ENCODE measurements around the gene BMPR1B. TPM values are rescaled to one million over a fixed set of nuclear protein-coding genes. Genes with fewer than 3 reads are reported as not detected.
A peak's percentile ranks its signal among the peaks of the same experiment; 100 is the strongest.

Gene BMPR1B
- total RNA-seq, result 4.1 TPM
- polyA plus RNA-seq (ENCODE audit: insufficient read depth, low read depth, low replicate concordance), result 5.5 TPM
- long read RNA-seq, donor 1, result 0 reads
- long read RNA-seq, donor 2, full-length matches to known transcripts, result 1 of 1 reads
- long read RNA-seq, donor 2, partial matches to known transcripts, result 0 of 1 reads
- long read RNA-seq, donor 2, other reads (novel, unspliced or antisense), result 0 of 1 reads
- long read RNA-seq, donor 3, full-length matches to known transcripts, result 4 of 14 reads
- long read RNA-seq, donor 3, partial matches to known transcripts, result 10 of 14 reads
- long read RNA-seq, donor 3, other reads (novel, unspliced or antisense), result 0 of 14 reads
- long read RNA-seq, donor 4, full-length matches to known transcripts, result 1 of 1 reads
- long read RNA-seq, donor 4, partial matches to known transcripts, result 0 of 1 reads
- long read RNA-seq, donor 4, other reads (novel, unspliced or antisense), result 0 of 1 reads
- long read RNA-seq, donor 5, result 0 reads
- long read RNA-seq, donor 6, full-length matches to known transcripts, result 1 of 1 reads
- long read RNA-seq, donor 6, partial matches to known transcripts, result 0 of 1 reads
- long read RNA-seq, donor 6, other reads (novel, unspliced or antisense), result 0 of 1 reads
- long read RNA-seq, donor 7, full-length matches to known transcripts, result 1 of 1 reads
- long read RNA-seq, donor 7, partial matches to known transcripts, result 0 of 1 reads
- long read RNA-seq, donor 7, other reads (novel, unspliced or antisense), result 0 of 1 reads
- long read RNA-seq, donor 8, full-length matches to known transcripts, result 4 of 4 reads
- long read RNA-seq, donor 8, partial matches to known transcripts, result 0 of 4 reads
- long read RNA-seq, donor 8, other reads (novel, unspliced or antisense), result 0 of 4 reads
- long read RNA-seq, donor 9, full-length matches to known transcripts, result 2 of 27 reads
- long read RNA-seq, donor 9, partial matches to known transcripts, result 25 of 27 reads
- long read RNA-seq, donor 9, other reads (novel, unspliced or antisense), result 0 of 27 reads
- long read RNA-seq, donor 10, full-length matches to known transcripts, result 1 of 1 reads
- long read RNA-seq, donor 10, partial matches to known transcripts, result 0 of 1 reads
- long read RNA-seq, donor 10, other reads (novel, unspliced or antisense), result 0 of 1 reads

DNA sequence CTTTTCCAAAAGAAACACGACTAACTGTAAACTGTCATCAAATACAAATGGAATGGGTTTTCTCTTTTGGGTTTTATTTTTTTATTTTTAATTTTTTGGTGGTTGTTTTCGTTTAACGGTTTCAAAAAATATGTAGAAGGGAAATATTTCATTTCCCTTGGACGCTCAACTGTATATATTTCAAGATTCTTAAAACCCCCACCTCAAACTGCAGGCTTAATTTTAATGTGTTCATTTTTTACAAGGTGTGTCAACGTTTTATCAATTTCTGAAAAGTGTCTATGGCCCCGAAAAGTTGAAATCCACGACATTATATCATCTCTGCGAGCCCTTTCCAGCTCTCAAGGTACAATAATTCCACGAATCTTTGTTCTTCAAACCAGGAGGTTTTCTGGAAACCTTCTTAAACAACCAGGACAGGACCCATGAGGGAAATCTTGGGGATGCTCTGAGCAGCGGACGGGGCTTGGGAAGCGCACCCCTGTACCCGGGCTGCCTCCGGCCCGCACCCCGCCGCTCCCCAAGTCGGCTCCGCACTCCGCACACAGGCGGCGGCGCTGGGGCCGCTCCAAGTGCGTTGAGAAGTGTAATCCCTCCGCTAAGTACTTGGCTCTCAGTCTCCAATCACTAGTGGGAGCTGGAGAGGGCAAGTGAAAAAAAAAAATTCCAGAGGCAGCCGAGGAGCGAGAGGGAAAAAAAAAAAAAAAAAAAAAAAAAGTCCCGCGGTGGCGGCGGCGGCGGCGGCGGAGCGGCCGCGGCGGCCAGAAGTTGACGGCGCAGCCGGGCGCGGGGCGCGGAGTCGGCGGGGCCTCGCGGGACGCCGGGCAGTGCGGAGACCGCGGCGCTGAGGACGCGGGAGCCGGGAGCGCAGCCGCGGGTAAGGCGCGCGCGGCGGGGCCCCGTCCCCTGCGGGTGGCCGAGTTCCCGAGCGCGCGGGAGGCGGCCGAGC lies at the start of gene BMPR1B:
BMPR1B (plus strand) TSS at position 764 of the 949 bp plus-strand sequence. CDS start 346,470 bp downstream, outside the sequence.
- H3K27ac ChIP-seq (ENCODE audit: low read depth in 2 of 2, low read length in 2 of 2), result peak within 1 kb of the TSS in 1 of 2 donors; percentile 30
- intact Hi-C loops (cut with DNase I), result no loop called here
- H3K9ac ChIP-seq (ENCODE audit: low read length in 3 of 3), result peak within 1 kb of the TSS in 1 of 3 donors; percentile 56

DNA sequence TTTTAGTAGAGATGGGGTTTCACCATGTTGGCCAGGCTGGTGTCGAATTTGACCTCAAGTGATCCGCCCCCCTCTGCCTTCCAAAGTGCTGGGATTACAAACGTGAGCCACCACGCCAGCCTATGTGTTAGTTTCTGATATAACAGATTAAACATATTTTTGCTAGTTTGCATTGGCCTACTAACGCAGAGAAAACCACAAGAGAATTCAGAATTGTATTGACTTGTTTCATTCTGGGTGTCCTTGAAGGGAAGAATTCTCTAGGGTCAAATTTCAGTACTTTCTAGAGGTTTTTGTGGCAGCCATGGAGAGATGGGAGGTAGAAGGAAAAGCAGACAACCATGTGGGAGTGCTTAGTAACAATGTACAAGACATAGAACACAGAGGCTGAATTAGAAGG lies 46.1 kb upstream of the BMPR1B start:
- no peak for DNase-seq
- no peaks in the 10 kb centered on the region for H3K27me3 ChIP-seq (ENCODE audit: control insufficient read depth, insufficient read depth, low read length)
- TF ChIP-seq, protein P1, sequence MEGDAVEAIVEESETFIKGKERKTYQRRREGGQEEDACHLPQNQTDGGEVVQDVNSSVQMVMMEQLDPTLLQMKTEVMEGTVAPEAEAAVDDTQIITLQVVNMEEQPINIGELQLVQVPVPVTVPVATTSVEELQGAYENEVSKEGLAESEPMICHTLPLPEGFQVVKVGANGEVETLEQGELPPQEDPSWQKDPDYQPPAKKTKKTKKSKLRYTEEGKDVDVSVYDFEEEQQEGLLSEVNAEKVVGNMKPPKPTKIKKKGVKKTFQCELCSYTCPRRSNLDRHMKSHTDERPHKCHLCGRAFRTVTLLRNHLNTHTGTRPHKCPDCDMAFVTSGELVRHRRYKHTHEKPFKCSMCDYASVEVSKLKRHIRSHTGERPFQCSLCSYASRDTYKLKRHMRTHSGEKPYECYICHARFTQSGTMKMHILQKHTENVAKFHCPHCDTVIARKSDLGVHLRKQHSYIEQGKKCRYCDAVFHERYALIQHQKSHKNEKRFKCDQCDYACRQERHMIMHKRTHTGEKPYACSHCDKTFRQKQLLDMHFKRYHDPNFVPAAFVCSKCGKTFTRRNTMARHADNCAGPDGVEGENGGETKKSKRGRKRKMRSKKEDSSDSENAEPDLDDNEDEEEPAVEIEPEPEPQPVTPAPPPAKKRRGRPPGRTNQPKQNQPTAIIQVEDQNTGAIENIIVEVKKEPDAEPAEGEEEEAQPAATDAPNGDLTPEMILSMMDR (IDR thresholded peaks at IDR 0.05; ENCODE audit: borderline replicate concordance, extremely low read depth, insufficient read depth), result no peak
- intact Hi-C loops (cut with DNase I), result no loop called here
- H3K9me3 ChIP-seq (ENCODE audit: control insufficient read depth in 2 of 3, insufficient read depth in 1 of 3, low read length in 3 of 3), result no peaks in the 10 kb centered on the region
- H3K4me1 ChIP-seq (ENCODE audit: control insufficient read depth in 2 of 3, insufficient read depth in 2 of 3, low read depth in 1 of 3, low read length in 3 of 3), result no peaks in the 10 kb centered on the region
- H3K27ac ChIP-seq (ENCODE audit: low read depth in 2 of 2, low read length in 2 of 2), result no peak overlapping the region
- no peak overlapping the region for H3K4me3 ChIP-seq (ENCODE audit: low read length in 3 of 3)
- H3K36me3 ChIP-seq (ENCODE audit: control insufficient read depth in 2 of 3, insufficient read depth in 3 of 3, low read length in 3 of 3), result no peaks in the 10 kb centered on the region
- FAIRE-seq, result no peak
- no peak overlapping the region for H3K9ac ChIP-seq (ENCODE audit: low read length in 3 of 3)

More for the DNA sequence above, at the start of gene BMPR1B:
- H3K4me3 ChIP-seq (ENCODE audit: low read length in 3 of 3), result peak within 1 kb of the TSS; percentile 15 to 80 (median 64)
- peaks cover 5% of the 10 kb centered on the region for H3K27me3 ChIP-seq (ENCODE audit: control insufficient read depth, insufficient read depth, low read length)
- FAIRE-seq (no peak), DNase-seq (peak; percentile 62 to 89 (median 76))
- TF ChIP-seq, protein P1 (IDR thresholded peaks at IDR 0.05; ENCODE audit: borderline replicate concordance, extremely low read depth, insufficient read depth), result no peak
- no peaks in the 10 kb centered on the region for H3K36me3 ChIP-seq (ENCODE audit: control insufficient read depth in 2 of 3, insufficient read depth in 3 of 3, low read length in 3 of 3)
- H3K9me3 ChIP-seq (ENCODE audit: control insufficient read depth in 2 of 3, insufficient read depth in 1 of 3, low read length in 3 of 3), result no peaks in the 10 kb centered on the region
- peaks cover 0 to 3% (median 0%) of the 10 kb centered on the region in 3 donors for H3K4me1 ChIP-seq (ENCODE audit: control insufficient read depth in 2 of 3, insufficient read depth in 2 of 3, low read depth in 1 of 3, low read length in 3 of 3)

All from kidney (tissue), 22 donors.